ENCODE data around the gene CCDC39.

CCDC39 gene

DNA sequence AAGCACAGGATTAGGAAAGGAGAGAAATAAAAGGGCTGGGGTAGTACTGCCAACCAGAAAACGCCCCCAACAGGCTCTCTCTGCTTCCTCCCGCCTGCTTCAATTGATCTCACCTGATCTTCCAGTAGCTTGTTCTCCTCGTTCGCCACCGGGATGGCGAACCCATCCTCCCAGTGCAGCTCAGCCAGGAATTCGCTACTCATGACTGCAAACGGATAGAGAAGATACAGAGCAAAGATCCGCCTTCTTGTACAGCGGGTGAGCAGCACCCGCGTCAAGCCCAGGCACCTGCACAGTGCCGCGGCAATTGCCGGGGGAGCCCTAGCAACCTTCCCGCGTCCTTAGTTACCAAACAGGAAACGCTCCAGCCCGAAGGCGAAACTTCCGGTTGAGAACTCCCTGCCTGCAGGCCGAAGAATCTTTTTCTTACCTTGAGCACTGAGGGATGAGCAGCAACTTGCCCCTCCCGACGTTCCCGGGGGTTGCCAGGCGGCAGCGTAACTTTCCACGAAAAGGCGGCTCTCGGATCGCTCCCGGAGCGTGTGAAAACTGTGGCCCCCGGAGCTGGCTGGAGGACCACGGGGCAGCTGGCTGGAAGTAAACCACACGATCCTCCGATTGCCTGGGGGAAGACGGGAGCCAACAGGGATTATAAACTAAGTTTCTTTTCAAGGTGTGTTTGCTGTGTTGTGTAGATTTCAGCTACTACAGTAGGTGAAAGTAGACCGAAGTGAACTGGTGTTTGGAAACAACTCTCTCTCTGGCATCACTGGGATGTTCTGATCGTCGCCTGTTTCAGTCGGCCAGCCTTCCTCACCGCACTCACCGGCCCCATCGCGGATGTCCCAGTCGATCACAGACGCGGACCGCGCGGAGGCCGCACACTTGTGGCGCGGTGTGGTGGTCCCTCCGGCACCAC, at the start of gene CCDC39:
Gene CCDC39, minus strand, starts transcription at position 312 of the 919 bp plus-strand sequence. Its CDS starts 109 bp downstream, at position 203.
- peak; percentile 87 for DNase-seq (ENCODE audit: low spot score)

DNA sequence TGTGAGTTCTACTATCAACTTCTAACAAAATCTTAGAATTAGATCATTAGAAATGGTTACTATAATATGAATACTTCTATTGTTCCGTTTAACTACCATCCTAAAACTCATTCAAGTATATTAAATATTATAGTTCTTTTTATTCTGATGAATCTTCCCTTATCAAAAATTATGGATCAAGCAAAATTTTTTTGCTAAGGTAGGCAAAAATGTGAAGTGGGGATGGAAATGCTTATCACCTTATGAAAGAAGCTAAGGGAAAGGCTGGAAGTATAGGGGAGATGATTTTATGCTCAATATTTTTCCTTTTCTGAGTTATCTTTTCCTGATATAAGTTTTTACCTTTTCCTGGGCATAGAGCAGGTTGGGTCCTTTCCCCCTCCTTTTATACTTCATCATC, 40.7 kb upstream of the CCDC39 start:
- DNase-seq (ENCODE audit: low spot score), result no peak

DNA sequence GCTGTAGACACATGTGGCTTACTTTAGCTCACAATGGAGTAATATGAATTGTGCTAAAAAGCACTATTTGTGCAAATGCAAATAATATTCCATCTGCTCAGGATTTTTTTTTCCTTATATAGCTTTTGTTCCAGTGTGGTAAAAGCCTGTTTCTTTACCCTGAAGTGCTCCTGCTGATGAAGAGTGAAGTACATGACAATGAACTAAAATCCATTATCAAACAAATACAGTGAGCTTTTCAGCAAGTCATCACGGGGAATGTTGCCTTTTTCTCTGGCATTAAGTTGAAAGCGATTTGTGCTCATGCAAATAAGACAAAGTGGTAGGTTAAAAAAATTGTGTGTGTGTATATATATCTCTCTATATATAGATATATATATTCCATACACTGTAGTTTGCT, 28.6 kb upstream of the CCDC39 start:
- peak; percentile 13 for DNase-seq (ENCODE audit: low spot score)

DNA sequence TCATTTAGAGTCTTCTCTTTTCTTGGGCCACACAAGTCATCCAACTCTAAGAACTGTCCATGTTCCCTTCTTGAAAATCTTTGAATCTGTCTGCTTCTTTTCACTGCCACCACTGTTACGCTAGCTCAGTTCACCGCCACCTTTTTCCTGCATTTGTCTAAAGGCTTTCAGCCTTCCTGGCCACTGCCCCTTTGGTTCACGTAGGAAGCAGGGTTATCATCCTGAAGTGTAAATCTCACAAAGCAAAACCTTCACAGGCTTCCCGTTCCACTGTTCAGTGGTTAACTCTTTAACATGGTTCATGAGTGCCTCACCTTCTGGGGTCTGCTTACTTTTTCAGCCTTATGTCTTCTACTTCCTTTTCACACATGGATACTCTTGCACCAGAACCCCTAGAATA, 26.3 kb upstream of the CCDC39 start:
- DNase-seq (ENCODE audit: low spot score), result no peak

DNA sequence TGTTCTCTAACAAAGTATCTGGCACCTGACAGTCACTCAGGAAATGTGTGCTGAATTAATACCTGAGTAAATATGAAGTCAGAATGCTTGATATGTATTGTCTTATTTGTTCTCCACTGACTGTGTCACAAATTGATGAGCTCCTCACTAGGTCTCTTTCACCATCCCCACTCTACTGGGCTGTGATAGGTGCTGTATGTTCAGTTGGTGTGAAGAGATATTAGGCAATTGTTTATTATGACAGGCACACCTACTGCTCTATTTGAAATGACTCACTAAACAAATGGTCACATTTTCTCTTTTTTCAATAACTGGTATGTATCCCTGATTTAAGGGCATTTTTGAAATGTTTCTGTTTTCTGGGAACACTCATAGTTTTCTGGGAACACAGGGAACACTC, 25.2 kb upstream of the CCDC39 start:
- no peak for DNase-seq (ENCODE audit: low spot score)

DNA sequence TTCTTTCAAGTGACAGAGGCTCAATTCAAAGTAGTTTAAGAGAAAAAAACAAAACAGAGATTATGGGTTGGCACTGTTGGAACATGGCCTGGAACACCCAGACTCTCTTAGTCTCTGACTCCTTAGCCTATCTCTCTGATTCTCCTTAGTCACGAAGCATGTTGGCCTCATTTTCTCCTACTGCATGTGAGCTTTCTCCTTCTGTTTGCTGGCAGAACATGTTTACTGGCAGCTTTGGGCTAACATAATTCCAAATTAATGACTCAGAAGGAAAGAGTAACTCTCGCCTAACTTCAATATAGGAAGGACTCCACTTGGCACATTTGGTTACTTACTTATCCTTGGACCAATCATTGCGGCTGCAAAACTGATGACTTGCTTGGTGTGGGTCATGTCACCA, 21.7 kb upstream of the CCDC39 start:
- DNase-seq (ENCODE audit: low spot score), result no peak

DNA sequence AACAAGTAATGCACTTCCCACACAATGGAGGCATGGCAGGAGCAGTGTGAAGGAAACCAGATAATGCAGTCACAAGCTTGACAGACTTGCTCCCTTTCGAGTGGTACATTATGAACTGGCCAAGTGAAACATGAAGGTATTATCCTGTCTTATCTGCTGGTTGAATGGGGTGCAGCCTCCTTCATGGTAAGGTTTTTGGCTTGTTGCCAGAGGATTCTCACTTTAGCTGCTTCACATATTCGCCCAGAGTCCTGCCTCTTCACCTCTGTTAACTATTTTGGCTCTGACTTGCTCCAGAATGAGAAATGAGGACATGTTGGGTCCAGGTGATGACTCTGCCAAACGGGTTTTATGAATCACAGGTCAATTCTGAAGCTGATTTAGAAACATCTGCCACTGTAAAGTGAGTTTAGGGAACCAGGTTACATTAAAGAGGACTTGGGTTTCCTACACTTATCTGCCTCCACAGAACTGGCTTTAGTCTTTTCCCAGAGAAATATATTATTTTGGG, 19.5 kb upstream of the CCDC39 start:
- DNase-seq (ENCODE audit: low spot score), result no peak

DNA sequence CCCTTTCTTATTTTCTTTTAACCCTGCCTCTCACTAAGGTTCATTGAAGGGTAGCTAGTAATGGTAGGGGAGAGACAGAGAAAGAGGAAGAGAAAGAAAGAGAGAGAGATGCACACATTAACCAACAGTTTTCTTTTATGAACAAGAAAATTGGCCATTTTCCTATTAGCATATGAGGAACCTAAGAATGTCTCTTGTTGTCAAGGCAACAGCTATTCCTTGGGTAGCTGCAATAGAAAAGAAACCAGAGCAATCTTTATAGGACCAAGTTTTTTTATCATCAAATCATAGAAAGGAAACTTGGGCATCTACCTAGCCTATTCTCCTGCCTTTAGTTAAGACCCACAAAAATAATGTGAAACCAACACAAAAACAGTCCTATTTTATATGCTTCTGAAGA, 15.0 kb upstream of the CCDC39 start:
- DNase-seq (ENCODE audit: low spot score), result no peak

DNA sequence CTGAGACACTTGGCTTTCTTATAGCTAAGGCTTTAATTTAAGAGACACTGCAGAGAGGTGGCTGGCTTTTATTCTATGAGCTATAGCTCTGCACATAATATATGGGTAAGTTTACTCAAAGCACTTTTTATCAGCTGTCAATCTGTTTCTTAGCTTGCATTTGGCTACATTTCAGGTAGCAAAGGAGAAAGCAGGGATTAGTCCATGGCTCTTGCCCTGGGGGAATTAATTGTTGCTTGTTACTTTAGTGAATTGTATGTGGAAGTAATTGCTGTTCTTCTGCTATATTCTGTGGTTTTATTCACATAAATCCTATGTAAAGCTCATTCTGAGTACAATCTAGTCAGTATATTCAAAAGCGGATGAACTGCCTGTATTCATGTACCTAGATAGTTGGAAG, 14.4 kb upstream of the CCDC39 start:
- no peak for DNase-seq (ENCODE audit: low spot score)

DNA sequence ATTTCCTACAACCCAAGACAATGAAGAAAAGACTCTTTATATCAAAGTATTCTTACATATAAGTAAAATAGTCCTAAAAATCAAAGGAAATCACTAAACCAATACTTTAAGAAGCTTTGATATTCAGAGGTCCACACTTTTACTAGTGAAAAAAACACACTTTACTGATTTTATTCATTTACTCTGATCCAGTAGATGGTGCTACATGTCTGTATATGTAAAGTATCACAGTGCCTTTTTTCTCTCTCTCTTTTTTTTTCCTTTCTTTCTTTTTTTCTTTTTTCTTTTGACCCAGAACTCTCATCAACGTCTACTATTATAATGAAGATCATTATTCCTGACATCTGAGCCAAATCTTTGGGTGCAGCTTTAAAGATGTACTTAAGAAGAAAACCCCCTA, 10.8 kb upstream of the CCDC39 start:
- DNase-seq (ENCODE audit: low spot score), result no peak

DNA sequence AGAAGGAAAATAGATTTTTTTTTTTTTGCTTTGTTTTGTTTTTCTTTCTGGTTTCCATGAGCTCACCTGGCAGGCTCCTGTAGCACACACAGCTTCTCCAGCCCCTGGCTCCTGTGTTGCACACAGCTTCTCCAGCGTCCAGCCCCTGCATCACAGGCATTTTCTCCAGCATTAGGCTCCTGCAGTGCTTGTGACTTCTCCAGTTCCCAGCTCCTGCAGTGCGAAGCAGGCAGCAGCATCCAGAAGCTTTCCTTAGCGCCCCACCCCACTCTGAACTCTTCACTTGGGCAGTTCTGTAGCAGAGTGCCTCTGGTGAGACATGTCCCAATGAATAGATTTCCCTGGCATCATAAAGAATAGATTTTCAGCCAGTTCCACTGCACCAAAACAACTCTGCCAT, 5.5 kb upstream of the CCDC39 start:
- DNase-seq (ENCODE audit: low spot score), result no peak

DNA sequence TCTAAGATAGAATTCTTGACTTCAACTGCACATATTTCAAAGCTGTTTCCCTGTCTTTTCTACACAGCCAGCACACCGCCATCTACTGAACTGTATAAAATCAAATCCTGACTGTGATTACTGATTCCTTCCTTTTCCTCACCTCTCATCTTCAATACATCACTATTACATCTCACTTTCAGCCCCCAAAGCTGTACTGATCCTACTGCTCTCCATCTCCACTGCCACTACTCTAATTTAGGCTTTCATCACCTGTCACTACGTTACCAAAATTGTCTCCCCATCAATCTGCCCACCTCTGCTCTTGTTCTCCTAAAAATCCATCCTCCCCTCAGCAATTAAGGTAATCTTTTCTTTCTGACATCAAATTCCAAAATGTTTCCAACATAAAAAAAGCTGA, 4.5 kb upstream of the CCDC39 start:
- DNase-seq (ENCODE audit: low spot score), result no peak

DNA sequence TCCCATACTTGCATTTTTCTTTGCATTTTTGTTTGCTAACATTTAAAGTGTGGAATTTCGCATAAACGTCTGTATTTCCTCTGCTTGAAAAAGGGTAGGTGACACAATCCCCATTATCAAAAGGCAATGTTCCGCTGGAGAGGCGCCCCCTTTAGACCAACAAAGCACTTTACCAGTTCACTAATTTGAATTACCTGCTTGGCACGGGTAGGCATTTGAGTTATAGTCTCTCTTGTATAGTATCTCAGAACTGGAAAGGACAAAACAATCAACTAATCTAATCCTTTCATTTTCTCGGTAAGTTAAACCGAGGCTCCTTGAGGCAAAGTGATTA, 775 bp upstream of the CCDC39 start:
- DNase-seq (ENCODE audit: low spot score), result peak; percentile 54

DNA sequence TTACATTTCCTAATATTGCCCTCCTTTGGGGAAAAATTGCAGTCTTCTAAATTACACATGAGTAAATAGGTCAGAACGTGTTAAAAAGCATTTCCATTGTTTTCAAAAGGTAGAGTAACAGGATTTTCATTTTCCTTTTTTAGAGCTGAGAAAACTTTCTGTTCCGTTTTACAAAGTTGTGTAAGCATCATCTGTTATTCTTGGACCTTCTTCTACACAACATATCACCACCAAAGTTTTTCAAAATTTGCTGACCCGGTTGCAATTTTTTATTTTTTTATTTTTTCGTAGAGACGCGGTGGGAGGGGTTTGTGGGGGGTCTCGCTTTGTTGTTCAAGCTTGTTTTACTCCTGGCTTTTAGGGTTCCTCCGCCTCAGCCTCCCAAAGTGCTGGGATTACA, 1.1 kb downstream of the CCDC39 start:
- no peak for DNase-seq (ENCODE audit: low spot score)

DNA sequence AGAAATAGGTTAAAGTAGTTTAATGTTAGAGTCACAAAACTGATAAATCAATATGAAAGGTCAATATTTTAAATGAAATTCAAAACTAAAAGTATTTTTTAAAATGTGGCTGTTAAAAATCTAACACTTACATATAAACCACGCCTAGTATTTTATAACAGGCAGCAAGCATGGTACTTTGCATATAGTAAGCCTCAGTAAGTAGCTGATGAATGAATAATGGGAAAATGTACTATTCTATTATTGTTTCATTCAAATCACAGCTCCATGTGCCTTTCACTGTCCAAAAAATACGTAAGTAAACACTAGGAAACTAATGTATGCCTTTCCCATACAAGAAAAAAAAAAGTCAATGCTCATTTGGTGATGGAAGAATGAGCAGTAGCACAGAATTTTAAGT, 17.8 kb downstream of the CCDC39 start:
- no peak for DNase-seq (ENCODE audit: low spot score)

DNA sequence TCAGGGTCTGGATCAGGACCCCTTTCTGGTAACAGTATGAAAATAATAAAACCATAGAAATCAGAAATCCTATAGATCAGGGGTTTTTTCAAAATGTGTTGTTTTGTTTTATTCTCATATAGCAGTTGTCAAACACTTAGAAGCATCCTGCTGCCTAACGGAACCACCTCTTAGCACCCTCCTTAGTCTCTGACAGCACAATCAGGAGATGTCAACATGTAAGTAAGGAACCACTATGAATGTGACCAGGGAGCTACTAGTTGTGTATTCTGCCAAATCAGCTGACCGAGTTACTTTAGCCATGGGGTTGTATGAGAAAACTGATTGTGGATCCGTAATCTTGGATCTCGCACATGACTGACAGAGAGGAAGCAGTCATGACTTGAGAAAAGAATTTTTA, 22.2 kb downstream of the CCDC39 start:
- no peak for DNase-seq (ENCODE audit: low spot score)

DNA sequence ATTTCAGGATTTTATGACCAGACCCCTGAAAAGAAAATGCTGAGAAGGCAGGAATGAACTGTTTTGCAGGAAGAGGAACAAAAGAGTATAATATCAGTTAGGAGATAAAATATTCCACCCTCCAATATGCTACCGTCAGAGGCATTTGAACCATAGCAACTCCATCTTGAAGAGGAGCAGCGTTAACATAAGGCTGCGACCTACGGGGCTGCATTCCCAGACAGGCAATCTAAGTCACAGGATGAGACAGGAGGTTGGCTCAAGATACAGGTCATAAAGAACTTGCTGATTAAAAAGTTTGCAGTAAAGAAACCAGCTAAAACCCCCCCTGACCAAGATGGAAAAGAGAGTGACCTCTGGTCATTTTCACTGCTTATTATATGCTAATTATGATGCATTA, 22.9 kb downstream of the CCDC39 start:
- no peak for DNase-seq (ENCODE audit: low spot score)

DNA sequence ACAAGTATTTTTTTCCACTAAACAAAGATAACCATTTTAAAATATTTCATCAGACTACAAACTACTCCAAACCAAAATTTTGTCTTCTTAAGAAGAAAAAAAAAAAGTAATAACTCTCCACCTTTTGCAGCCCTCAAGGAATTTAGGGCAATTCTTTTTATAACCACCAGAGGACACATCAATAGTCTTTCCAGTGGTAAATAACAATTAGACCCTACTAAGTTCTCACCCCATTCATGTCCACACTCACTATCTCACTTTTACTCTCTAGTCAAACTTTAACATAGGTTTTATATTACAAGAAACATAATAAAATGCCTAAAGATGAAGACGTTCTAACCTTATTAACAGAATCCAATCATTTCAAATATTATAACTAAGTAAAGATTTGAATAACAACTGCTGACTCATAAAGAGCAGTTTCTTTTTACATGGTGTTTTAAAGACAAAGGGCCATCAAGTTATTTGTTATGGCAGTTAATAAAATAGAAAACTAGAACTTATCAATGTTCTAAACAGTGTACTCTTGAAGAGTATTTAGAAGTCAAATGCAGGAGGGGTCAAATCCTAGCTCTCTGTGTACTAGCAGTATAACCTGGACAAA, 33.0 kb downstream of the CCDC39 start:
- DNase-seq (ENCODE audit: low spot score), result peak; percentile 17

DNA sequence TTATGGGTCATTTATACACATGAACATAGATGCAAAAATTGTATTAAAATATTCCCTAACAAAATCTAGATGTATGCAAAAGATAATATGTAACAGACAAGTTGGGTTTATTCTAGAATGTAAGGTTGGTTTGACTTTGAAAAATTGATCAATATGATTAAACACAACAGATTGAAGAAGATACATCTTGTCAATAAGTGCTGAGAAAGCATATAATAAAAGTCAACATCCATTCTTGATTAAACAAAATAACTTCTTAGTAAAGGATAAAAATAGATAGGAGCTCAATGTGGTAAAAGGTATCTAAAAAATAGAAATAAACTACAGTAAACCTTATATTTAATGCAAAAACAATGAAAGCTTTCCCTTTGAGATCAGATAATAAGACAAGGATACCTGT, 38.3 kb downstream of the CCDC39 start:
- DNase-seq (ENCODE audit: low spot score), result no peak

DNA sequence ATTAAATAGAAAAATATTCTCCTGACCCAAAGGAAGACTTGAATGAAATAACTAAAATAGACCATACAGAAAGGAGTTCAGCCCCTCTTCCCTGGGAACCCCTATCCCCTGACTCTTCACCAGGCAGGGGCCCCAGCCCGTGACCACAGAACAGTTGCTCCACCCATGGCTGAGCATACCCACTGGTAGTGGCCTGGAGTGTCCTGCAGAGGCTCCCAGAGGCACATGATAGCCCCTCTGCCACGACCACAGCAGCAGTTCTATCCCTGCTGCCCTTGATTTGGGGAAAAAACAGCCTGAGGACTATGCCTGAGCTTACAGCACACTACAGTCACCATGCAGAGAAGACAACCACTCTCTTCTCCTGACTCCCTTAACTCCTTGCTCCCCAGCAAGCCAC, 45.6 kb downstream of the CCDC39 start:
- peak; percentile 11 for DNase-seq (ENCODE audit: low spot score)

DNA sequence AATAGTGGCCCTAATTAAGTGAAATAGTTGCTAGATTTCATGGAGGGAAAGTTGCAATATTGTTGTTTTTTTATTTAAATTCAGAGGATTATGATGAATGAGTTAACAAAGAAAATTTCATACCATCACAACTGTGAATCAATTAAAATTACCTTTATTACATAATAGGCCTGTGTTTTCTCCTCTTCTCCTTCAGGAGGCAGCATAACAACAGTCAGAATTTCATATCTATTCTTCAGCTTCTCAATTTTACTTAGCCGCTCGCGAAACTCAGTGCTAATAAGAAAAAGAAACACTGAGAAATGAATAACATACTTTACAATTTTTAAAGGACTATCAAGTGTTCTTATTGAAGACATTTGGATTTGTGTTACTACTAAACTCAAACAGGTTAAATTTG, 48.0 kb downstream of the CCDC39 start:
- no peak for DNase-seq (ENCODE audit: low spot score)

DNA sequence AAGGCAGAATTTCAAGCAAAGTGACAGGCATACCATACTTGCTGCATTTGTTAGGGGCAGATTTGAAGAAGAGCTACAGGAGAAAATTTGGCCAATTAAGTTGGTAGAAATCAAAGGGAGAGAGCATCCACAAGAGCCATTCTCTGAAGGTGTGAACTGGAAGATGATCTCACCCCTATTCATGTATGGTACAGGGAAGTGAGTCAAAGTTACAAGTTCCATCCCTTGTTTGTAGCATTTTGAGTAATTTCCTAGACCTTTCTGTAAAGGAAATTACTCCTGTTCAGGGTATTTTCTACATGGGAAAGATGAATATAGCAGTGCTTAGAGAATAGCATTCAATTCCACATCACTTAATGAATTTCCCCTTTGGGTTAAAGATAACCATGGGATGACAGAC, 48.9 kb downstream of the CCDC39 start:
- no peak for DNase-seq (ENCODE audit: low spot score)

DNA sequence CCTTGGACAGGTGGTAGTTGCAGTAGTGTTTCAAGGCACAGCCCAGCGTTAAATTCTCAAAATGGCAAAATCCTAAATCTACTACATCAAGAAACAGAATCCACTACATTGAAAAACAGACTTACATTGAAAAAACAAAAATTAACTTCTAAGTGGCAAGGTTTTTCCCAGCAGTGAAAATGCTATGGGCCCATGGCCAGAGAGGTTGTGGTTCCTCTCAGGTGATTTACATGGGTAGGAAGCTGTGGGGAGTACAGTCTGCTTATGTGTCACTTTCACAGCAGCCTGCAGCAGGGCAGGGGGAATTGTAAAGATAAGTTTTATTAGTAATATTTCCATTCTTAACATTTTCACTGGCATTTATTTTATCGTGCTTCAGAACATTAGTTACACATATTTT, 52.4 kb downstream of the CCDC39 start:
- DNase-seq (ENCODE audit: low spot score), result no peak

DNA sequence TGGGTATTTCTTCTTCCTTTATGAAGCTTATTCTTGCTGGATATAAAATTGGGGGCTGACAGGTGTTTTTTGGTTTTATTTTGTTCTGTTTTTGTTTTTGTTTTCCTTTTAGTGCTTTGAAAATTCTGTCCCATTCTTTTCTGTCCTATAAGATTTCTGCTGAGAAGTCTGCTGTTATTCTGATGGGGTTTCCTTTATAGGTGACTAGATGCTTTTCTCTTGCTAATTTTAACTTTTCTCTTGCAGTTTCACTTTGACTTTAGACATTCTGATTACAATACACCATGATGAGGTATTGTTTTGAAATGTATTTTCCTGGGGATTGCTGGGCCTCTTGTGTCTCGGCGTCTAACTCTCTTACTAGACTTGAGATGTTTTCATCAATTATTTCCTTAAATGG, 54.6 kb downstream of the CCDC39 start:
- no peak for DNase-seq (ENCODE audit: low spot score)

All from iPS-NIHi11 (cell line).